GM19467 (cell line): ENCODE measurements around the gene KPNA4.
"Not testable (repeated sequence)": the region's sequence is repeated elsewhere in the genome, so short reads cannot be mapped to it uniquely, and the experiment has no call there.

ENCODE experiments used
- ATAC-seq: cut with Tn5 transposase; IDR thresholded peaks from one replicate; pipeline ENCODE4 v1.9.1; 2021; ENCODE audit warnings: mild to moderate bottlenecking, moderate library complexity; ENCODE audit not compliant: unreplicated experiment

KPNA4 gene

DNA sequence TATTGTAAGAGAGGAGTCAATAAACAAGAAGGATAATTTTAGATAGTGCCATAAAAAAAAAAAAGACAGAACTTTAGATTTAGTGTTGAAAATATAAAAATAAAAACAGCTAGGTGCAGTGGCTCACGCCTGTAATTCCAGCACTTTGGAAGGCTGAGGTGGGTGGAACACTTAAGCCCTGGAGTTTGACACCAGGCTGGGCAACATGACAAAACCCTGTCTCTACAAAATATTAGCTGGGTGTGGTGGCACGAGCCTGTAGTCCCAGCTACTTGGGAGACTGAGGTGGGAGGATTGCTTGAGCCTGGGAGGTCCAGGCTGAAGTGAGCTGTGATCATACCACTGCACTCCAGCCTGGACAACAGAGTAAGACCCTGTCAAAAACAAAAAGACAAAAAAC, 49.0 kb downstream of the KPNA4 start:
- not testable (repeated sequence) for ATAC-seq

DNA sequence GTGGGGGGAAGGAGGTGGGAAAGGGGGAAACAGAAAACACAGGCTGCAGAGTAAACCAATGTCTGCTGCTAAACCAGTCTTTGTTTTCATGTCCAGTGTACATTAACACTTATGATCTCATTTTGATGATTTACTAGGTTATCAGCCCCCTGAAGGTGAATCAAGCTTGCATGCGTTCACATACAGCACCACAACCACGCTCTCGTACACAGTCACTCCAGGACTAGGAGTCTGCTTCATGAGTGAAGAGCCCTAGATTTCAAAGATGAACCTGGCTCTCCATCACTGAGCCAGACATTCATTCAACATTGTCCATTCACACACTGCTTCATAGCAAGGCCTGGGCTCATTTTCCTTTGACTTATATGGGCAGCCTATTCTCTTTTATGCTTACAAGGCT, 64.0 kb downstream of the KPNA4 start:
- no peak for ATAC-seq

DNA sequence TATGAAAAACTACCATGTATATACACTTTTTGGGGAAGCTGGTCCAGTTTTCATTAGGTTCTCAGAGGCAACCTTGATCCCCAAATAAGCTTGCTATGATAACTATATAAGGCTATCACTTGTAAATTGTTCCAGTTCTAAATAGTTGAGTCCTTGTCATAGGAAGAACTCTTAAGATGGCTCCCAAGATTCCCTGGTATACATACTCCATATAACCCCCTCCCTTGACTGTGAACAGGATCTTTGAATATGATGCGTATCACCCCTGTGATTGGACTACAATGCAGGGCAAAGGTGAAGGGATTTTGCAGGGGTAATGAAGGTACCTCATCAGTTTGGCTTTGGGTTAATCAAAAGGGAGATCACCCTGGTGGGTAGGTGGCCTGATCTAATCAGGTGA, 67.2 kb downstream of the KPNA4 start:
- no peak for ATAC-seq

DNA sequence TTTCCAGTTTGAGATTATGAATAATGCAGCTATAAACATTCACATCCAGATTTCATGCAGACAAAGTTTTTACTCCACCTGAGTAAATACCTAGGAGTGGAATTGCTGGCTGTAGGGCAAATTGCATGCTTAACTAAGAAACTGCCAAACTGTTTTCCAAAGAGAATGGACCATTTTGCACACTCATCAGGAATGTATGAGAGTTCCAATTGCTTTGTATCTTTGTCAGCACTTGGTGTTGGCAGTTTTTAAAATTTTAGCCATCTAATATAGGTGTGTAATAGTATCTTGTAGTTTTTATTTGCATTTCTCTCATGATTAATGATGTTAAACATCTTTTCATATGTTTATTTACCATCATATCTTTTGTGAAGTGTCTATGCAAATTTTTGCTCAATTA, 75.2 kb downstream of the KPNA4 start:
- ATAC-seq = no peak

DNA sequence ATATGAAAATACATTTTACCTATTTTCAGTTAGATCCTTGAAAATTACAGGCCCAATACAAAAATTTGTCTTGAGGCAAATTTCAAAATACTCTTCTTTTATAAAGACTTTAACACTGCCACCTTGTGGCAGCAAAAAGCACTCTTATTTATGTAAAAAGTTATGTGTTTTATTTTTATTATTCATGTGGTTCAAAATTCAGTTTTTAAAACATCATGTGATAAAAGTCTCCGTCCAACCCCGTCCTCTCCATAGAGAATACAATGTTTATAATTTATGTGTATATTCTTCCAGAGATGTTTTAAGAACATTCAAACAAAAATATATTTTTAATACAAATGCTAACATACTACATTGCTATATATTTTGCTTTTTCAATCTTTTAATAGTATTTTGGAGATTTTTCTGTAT, 78.9 kb downstream of the KPNA4 start:
- ATAC-seq = no peak

GRCh38 chr3:160482796-160483195, 82.6 kb downstream of the KPNA4 start:
- no peak for ATAC-seq

- ATAC-seq = no peak
These were observed 83.5 kb downstream of the KPNA4 start for GRCh38 chr3:160481856-160482255.

DNA sequence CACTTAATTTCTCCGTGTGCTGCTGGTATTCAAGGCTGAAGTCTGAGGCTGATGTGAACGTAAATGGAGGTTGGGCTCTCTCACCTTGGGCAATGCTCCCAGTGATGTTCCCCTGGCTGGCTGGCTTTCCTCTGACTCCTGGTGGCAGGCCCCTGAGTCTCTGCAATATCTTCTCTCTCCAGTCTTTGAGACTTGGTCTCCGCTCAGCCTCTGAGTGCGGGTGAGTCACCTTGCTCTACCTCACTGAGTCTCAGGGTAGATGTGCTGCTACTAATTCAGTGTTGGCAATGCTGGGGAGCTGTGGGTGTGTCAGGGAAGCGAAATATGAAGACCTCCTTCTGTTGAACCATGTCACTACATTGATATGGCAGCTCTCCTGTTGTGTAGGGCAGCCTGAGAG, 84.4 kb downstream of the KPNA4 start:
- no peak for ATAC-seq

GRCh38 chr3:160479376-160479775, 86.0 kb downstream of the KPNA4 start:
- ATAC-seq = no peak

DNA sequence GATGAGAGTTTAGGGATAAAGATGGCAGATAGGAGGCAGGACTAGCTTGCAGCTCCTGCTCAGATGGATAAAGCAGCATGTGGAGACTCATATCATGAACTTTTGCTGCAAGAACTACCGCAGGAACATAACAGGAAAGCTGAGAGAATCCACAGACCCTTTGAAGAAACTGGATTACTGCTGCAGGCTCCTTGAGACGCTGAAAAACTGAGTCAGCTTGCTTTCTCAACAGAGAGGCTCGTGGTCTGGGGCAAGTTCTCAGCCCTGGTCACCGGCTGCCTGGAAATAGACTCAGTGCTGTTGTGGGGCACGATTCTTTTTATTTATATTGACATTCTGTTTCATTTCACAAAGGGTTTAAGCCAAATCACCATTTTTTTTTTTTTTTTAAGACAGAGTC, 87.0 kb downstream of the KPNA4 start:
- ATAC-seq = no peak

DNA sequence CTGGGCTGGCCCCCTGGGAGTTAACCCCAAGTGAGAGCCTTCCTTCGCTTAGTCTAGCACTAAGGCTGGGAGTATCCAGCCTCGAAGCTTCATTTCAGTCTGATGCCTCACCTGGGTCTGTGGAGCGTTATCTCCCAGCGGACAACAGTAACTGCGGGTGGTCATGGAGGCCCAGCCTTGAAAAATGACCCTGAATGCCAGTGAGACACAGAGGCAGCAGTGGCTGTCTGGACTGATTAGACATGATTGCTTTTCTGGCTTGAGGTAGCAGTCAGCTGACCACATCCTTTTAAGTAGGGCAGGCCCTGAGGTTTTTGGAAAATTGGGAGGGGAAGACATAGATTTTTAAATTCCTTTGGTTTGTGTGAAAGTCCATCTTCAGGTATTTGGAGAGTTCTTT, 87.6 kb downstream of the KPNA4 start:
- ATAC-seq = no peak

DNA sequence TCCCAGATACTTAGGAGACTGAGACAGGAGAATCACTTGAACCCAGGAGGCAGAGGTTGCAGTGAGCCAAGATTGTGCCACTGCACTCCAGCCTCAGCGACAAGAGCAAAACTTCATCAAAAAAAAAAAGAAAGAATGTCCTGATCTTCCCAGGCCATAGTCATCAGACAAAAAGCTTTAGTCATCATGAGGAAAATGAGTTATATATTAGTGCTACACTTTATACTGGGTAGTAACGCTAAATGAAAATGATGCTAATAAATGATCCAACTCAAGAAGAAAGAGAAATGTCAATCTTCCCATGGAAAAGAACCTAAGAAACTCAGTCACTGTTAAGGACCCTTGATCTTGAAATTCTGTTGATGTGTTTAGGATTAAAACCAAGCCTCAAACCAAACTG, 89.5 kb downstream of the KPNA4 start:
- ATAC-seq = no peak

DNA sequence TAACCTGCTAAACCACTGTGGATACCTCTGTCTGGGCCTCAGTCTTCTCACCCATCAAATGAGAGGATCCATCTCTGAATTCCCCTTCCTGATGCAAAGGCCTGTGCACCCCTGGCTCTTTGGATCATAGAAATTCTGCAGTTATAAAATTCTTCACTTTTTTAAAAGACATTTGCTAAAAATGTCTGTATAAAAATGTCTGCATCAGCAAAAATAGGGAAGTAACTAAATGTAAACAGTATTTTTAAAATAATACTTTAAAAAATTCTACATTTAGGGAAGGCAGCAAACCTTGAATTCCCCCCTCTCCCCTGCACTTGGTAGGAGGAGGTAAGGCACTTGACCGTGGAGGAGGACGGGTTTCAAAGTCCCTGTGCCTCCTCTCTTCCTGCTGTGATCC, 90.2 kb downstream of the KPNA4 start:
- ATAC-seq = no peak

GRCh38 chr3:160474416-160474838, 90.9 kb downstream of the KPNA4 start:
- no peak for ATAC-seq

DNA sequence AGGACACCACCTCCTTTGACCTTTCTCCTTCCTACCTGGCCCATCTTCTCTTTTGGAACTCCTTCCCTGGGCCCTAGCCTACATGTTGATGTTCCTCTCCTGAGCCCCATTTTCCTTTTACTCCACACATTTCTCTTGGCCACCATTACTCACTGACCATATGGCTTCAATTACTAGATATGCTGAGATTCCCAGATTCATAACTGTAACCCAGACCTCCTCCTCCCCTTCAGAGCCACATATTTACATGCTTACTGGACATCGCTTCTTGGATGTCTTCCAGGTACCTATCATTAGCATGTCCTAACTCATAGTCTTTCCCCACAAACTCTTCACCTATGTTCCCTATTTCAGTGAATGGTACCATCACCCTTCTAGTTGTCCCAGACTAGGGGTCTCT, 91.4 kb downstream of the KPNA4 start:
- no peak for ATAC-seq

DNA sequence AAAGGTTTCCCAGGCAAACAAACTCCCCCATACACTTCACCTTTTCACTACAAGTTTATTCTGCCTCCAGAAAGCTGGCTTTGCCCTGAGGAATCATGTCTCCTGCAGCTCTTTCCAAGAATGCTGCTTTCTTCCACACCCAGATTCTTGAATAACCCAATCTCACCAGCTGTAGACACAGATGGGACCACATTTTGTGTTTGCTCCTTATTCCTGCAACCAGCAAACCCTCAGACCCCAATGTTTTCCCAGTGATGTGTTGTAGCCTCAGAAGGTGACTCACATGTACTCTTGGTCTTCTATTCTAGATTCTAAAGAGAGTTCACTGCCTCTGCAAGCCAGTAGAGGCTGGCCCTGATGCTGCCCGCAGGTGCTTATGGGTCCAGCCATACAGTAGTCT, 92.2 kb downstream of the KPNA4 start:
- ATAC-seq = no peak

DNA sequence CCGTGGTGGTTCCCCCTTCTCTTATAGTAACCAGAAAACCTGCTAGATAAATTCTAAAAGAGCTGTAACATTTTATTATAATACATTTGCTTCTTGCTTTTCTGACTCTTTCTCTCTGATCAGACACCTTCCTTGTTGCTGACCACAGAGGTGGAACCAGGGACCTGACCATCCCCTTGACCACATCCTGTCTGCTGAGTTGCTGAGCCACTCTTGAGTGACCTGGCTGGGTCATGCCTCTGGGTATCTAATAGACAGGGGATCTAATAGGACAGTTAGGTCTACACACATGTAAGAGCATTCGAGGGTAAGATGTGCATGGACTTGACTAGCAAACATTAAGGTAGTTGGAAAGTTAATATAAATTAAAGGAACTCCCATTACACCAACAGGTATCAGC, 93.0 kb downstream of the KPNA4 start:
- peak; percentile 83 for ATAC-seq

GRCh38 chr3:160471892-160472291, 93.5 kb downstream of the KPNA4 start:
- ATAC-seq = peak; percentile 5

- no peak for ATAC-seq
These were observed 95.2 kb downstream of the KPNA4 start for GRCh38 chr3:160470181-160470580.

DNA sequence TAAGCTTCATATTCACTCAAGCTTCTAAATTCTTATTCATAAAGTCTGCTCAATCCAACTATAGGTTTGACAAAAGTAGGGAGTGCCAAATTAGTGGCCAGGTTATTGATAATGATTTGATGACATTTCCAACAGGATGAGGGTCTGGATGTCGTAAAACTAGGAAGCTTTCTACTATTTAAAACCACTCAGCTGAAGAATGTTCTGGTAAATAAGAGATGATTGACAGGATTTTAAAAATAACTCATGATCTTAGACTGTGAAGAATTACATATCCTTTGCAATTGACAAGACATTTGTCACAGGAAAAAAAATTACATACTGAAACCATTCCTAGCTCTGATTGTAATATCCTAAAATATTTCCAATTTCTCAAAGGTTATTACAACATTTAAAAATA, 100.4 kb downstream of the KPNA4 start:
- no peak for ATAC-seq

- no peak for ATAC-seq
These were observed 101.0 kb downstream of the KPNA4 start for GRCh38 chr3:160464321-160464720.

DNA sequence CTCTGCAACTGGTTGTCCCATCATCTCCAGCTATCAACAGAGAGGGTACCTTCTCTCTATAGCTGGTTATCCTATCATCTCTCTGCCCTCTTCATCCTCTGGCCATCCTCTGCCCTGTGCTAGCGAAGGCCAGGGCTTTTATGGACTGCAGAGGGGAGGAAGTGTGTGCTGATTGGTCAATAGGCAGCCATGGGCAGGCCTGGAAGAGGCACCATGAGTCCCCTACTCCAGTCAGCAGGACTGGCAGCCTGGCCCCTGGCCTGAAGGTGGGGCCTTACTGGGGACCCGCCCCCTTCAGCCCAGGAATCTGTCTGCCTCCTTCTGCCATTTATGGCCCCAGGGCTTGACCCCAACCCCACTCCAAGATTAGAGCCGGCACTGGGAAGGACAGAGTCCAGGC, 105.3 kb downstream of the KPNA4 start:
- no peak for ATAC-seq

DNA sequence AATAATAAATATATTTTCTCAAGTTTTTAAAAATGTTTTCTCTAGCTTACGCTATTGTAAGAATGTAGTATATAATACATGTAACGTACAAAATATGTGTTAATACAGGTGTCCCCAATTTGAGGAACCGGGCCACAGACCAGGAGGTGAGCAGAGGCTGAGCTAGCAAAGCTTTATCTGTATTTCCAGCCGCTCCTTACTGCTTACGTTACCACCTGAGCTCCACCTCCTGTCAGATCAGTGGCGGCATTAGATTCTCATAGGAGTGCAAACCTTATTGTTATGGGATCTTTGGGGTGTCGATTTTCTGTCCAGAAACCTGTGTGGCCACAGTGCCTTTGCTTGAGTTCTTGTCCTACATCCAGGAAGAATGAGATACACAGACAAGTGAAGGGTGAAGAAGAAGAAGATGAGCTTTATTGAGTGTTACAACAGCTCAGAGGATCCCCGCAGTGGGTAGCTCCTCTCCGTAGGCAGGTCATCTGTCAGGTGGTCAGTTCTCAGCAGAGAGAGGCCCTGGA, 105.9 kb downstream of the KPNA4 start:
- ATAC-seq = no peak

- ATAC-seq = no peak
These were observed 107.2 kb downstream of the KPNA4 start for GRCh38 chr3:160458151-160458550.
